ENCODE measurements around the gene NID1.
"Not testable (repeated sequence)": the region's sequence is repeated elsewhere in the genome, so short reads cannot be mapped to it uniquely, and the experiment has no call there.

NID1 gene

DNA sequence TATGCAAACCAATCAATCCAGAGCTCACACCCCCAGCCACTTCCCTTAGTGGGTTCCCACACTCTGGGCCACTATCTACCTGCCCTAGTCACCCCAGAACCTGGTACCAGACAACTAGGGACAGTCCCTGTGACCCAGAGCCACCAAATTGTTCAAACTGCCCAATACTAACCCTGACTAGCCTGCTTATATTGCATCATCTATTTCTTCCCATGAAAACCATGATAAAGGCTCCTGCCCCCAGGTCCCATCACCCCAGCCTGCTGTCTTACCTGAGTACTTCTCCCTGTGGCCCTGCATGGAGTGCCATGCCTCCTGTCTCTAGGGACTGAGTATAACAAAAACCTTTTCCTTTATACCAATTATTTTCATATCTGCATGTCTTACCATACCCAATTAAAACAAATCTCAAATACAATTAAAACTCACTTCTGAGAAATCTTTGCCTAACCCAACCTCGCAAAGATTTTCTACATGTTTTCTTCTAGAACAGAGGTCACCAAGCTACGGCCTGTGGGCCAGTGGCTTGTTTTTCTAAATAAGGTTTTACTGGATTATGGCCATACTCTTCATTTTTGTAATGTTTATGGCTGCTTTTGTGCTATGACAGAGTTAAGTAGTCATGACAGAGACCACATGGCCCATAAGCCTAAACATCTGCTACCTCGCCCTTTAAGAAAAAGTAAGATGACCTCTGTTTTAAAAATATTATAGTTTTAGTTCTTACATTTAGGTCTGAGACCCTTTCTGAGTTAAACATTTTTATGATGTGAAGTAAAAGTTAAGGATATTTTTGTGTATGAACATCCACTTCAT, 31.0 kb upstream of the NID1 start:
- DNase-seq = no peak

DNA sequence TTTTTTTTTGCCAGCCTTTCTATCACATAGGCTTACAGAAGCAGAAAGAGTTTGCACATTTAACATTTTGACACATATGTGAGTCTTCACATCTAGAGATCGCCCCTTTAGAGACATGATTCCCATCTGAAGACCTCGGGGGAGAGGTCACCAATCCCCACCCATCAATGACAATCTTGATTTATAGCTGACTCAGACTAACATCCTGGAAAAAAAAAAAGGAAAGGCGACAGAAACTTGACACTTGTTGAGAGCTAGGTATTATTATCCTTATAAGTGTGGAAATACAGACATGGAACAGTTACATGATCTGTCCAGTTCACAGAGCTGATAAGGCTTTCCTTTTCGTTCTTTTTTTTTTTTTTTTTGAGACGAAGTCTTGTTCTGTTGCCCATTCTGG, 28.0 kb upstream of the NID1 start:
- no peak for DNase-seq

DNA sequence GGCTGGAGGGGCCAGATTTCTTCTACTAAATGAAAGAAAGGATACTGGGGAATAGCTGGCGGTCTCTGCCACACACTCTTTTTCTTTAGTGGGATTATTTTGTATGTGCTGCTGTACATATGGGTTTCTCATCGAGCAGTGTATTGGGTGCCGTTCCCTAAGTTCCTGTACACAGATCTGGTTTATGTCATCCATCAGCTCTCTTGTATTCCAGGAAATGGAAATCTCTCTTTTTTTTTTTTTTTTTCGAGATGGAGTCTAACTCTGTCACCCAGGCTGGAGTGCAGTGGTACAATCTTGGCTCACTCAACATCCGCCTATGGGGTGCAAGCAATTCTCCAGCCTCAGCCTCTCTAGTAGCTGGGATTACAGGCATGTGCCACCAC, 27.0 kb upstream of the NID1 start:
- DNase-seq = no peak

DNA sequence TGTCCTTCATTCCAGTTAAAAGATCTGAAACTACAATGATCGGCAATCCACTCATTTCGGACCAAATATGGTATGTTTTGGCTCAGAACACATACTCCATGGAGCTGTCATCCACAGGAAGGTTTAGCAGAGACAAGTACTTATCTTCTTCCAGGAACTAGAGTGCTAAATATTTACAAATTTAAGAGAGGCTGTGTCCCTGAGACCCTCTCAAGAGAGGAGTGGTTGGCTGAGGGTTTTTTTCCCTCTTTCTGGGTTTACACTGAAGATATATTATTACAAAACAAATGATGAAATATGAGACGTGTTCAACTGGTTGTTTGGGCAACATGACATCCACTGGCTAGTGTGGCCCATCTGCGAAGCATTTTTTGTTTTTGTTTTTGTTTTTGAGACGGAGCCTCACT, 25.9 kb upstream of the NID1 start:
- no peak for DNase-seq

DNA sequence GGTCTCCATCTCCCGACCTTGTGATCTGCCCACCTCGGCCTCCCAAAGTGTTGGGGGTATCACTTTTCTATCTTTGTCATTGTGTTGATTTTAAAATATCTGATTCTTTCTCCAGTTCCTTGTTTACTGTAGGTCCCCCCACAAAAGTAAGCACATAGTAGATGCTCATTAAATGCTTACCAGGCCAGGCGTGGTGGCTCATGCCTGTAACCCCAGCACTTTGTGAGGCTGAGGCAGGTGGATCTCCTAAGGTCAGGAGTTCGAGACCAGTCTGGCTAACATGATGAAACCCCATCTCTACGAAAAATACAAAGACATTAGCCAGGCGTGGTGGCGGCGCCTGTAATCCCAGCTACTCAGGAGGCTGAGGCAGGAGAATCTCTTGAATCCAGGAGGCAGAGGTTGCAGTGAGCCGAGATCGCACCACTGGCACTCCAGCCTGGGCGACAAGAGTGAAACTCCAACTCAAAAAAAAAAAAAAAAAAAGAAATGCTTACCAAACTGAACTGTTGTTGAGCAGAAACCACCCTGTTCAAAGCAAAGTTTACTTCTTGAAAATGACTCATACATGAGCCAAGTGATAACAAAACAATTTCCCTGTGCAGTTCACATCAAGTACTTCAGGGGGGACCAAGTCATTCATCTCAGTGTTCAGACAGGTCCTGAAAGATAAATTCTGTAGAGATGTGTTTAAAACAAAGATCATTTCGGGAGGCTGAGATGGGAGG, 24.3 kb upstream of the NID1 start:
- DNase-seq = no peak

DNA sequence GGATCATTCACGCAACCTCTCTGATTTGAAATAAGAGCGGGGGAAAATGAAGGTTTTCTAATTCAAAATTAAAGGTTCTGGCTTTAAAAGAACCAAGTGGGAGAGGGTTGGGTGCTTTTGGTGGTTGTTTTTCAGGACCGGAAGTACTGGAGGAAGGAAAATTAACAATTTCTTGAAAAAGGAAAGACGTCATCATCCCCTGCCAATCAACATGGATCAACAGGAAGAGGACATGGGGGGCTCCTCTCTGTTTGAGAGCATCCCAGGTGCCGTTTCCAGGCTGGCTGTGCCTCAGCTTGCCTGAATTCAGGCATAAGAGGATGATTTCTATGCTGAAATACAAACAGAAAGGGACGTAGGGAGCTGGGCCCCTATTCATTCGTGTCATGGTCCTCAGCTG, 21.6 kb upstream of the NID1 start:
- no peak for DNase-seq

DNA sequence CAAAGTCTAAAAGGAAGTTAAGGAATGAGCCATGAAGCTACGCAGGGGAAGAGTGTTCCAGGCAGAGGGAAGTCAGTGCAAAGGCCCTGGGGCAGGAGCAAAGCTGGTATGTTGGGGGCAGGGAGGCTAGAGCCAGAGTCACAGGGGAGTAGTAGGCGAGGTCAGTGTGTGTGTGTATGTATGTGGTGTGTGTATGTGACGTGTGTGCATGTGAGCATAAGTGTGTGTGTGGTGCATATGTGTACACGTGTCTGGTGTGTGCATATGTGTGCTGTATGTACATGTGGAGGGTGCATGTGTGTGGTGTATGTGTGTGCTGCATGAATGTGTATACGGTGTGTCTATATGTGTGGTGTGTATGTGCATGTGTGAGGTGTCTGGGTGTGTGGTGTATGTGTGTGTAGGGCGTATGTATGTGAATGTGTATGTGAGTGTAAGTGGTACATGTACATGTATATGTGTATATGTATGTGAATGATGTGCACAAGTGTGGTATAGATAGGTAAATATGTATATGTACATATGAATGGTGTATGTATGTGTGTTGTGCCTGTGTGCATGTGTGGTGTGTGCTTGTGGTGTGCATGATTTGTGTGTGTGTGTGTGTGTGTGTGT, 20.8 kb upstream of the NID1 start:
- DNase-seq = no peak

DNA sequence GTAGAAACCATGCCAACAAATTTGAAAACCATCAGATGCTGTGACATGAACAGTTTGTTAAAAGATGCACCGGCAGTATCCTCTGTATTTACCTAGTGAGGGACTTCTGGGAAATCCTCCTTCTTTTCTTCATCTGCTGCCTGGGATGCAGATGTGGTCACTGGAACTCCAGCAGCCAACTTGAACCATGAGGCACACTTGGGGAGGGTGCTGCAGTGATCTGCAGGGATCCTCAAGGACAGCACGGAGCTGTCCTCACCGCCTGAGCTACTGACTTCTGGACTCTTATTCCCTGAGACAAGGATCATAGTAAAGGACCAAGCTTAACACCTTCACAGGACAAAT, 19.5 kb upstream of the NID1 start:
- DNase-seq = no peak

DNA sequence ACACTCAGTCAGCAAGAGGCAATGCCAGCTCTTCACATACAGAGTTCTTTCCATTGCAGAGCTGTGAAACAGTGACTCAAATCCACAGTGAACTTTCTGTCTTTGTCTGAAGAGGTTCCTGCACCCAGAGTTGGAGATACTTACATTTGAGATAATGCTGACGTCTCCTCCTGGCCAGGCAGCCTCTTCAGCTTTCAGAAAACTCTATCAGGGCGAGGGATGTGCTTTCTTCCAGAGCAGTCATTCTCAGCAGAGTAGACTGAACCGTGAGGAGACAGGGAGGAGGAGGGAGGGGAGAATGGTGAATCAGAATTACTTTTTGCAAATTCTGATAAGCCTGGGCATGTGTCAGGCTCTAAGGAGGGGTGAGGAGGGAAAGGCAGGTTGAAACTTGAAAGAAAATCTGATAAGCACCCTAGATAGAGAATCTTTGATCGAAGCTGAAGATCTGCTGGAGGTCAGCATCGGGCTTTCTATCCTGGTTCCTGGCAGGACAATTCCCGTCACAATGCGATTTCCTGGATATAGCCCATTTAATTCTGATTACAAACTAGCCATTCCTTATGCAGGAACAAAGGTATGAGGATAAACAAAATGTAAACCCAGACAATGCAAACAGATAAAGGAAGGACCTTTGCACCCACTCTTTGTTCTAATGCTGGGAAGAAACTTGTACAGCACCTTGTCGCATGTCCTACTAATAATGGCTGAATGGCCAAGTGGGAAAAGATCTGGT, 18.9 kb upstream of the NID1 start:
- no peak for DNase-seq

DNA sequence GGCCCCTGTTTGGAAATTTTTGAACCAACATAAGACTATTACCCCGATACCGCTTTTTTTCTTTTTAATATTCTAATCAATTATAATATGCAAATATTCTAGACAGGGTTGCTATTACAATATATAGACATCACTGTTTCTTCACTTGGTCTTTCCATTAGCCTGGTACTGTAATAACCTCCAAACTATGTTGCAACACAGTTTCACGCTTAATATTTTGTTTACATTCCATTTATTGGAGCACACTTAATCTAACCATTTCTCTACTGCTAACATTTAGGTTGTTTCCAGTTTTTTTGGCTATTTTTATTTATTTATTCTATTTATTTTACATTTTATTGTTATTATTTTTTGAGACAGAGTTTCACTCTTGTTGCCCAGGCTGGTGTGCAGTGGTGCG, 17.6 kb upstream of the NID1 start:
- DNase-seq = no peak

DNA sequence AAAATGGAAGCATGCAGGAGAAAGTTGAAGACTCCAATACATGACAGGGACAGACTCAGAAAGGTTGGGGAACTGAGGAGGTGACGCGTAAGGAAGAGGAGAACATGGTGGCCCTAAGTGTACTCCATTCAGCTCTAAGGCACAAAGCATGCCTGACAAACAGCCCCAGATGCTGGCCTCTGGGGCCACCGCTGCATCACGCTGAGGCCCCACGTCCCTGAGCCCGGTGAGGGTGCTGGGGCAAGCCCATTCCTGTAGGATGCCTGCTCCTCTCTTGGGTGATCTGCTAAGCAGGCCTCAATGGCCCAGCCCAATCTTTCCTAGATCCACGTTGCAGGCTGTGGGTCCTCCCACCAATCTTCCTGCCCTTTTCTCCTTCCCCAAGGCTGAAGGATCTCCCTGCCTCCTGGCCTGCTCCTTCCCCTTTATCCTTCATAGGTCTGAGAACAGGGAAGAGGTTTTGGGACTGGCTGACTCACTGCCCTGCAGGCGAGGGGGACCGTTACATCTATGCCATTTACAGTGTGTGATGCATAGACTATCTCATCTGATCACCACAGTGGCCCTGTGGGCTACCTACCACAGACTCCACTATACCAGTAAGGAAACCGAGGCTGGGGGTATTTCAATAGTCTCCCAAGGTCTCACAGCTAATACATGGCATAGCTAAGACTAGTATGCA, 16.8 kb upstream of the NID1 start:
- DNase-seq = no peak

DNA sequence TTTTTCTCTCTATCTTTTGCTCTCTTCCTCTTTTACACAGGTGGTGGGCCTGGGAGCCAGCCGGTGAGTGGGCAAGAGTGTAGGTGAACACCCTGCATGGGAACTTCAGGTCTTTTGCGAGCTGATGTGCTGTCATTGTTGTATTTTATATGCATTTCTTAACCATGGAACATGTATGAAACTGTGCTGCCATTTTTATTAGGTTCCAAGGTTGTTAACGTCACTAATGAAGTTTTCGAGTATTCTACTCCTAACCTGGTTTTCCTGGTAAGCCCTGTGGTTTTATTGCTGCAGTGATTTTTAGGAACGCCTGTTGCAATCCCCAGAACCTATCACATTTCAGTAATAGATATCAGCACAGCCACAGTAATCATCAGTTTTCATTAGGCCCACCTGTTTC, 14.8 kb upstream of the NID1 start:
- DNase-seq = no peak

DNA sequence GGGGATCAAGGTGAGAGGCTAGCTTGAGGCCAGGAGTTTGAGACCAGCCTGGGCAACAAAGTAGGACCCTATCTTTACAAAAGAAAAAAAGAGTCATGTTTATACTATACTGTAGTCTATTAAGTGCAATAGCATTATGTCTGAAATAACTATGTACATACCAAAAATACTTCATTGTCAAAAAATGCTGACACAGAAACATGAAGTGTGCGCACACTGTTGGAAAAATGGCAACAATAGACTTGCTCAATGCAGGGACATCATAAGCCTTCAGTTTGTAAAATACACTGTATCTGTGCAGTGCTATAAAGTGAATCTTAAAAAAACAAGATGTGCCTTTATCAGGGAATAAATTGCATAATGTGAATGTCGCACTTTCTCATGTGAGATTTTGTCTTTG, 14.1 kb upstream of the NID1 start:
- no peak for DNase-seq

DNA sequence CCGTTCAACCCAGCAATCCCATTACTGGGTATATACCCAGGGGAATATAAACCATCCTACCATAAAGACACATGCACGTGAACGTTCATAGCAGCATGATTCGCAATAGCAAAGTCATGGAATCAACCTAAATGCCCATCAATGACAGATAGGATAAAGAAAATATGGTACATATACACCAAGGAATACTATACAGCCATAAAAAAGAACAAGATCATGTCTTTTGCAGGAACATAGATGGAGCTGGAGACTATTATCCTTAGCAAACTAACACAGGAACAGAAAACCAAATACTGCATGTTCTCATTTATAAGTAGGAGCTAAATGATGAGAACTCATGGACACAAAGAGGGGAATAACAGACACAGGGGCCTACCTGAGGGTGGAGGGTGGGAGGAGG, 13.2 kb upstream of the NID1 start:
- not testable (repeated sequence) for DNase-seq

DNA sequence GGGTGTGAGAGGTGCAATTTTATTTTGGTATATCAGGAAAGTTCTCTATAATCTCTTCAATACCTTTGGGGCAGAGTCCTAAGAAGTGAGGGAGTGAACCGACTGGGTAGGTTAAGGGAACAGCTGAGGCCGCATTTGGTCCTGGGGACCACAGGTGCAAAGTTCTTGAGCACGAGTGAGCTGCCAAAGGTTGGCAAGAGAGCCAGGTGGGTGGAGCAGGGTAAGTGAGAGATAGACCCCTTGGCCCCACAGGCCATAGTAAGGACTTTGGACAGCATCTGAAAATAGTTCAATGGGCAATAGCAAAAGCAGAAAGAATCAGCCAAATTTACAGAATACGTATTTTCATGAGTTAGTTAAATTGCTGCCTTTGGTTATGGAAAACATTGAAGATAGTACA, 11.0 kb upstream of the NID1 start:
- DNase-seq = no peak

DNA sequence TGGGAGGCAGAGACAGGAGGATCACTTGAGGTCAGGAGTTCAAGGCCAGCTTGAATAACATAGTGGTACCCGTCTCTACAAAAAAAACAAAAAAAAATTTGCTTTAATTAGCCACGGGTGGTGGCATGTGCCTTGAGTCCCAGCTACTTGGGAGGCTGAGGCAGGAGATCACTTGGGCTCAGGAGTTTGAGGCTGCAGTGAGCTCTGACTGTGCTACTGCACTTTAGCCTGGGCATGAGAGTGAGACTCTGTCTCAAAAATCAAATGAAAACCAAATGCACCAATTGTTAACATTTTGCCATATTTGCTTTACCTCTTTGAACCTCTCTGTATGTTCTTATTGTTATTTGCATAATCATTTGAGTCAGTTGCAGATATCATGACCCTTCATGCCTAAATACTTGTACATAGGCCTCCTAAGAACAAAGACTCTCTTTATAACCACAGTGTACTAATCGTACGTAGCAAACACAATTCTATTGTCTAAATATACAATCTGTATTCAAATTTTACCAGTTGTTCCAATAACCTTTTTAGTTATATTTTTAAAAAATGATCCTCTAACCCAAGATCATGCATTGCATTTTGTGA, 8.5 kb upstream of the NID1 start:
- DNase-seq = no peak

DNA sequence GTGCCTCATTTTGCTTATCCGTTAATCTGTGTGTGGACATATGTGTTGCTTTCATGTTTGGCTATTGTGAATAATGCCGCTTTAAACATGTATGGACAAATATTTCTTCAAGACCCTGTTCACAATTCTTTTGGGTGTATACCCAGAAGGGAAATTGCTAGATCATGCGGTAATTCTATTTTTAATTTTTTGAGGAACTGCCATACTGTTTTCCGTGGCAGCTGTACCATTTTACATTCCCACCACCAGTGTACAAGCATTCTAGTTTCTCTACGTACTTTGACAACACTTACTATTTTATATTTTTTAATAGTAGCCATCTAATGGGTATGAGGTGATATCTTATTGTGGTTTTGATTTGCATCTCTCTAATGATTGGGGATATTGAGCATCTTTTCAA, 7.1 kb upstream of the NID1 start:
- no peak for DNase-seq

DNA sequence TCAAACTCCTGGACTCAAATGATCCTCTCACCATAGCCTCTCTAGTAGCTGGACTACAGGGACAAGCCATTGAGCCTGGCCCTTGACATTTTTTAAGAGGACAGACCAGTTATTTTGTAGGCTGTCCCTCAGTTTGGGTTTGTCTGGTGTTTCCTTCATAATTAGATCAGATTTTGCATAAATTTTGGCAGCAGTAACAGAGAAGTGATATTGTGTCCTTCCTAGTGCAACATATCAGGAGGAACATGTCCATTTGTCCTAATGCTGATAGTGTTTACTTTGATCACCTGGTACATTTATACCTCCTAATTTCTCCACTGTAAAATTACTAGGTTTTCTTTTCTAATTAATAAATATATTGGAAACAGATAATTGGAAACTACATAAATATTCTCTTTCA, 5.9 kb upstream of the NID1 start:
- DNase-seq = no peak

DNA sequence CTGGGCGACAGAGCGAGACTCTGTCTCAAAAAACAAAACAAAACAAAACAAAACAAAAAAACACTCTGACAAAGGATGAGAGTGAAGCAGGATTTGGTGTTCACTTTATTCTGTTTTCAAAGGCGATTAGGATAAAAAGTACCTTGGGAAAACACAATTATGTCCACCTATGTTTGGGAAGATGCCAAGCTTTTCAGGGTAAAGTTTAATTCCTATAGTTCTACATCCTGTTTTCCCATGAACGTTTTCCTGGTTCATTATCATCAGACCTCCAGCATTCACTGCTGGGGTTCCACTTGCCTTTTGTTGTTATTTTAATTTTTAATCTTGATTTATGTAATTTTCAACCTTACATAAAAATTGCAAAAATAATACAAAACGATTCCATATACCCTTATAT, 4.9 kb upstream of the NID1 start:
- DNase-seq = no peak

DNA sequence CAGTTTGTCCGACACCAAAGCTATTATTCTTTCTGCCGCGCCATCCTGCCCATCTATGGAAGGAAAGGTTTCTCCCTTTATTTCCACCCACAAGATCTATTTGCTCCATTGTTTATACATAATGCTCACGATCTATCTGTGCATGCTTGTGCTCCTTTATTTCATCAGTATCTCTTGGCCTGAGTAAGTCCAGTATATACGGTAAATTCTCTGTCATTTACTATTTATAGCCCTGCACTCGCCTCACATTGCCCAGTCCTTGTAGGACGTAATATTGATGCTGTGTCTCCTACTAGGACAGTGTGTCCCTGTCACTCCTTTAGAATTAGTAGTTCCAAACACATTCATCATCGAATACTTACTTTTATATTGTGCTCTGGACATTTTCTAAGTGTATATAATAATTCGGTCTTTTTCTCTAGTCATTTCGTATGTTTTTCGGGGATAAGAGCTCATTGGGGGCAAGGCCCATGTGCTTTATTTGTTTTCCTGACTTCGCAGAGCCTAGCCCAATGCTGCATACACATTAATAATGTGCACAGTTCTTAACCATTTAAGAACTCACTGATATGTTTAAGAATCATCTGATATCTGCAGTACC, 3.1 kb upstream of the NID1 start:
- no peak for DNase-seq

DNA sequence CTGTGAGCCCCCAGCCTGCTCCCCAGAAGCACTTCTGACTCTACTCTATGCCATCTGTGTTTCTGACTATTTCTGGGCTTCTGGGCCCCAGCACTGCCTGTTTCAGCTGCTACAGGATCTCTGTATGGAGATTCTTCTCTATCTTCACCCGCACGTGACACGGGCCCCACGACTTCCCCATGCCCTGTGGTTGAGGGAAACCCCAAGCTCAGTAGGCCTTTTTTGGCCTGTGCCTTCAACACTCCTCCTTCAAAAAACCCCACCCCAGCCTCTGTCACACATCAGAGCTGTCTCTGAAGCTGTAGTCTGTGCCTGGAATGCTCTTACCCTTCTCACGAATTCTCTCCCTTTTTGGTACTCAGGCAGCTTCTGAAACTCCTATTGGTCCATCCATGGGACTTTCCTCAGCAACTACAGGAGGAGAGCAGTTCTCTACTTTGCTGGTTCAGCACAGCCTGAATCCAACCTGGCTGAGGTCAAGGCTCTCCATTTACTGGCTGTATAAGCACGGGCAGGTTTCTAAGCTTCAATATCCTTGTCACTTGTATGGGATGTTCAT, 2.0 kb upstream of the NID1 start:
- peak; percentile 80 for DNase-seq

DNA sequence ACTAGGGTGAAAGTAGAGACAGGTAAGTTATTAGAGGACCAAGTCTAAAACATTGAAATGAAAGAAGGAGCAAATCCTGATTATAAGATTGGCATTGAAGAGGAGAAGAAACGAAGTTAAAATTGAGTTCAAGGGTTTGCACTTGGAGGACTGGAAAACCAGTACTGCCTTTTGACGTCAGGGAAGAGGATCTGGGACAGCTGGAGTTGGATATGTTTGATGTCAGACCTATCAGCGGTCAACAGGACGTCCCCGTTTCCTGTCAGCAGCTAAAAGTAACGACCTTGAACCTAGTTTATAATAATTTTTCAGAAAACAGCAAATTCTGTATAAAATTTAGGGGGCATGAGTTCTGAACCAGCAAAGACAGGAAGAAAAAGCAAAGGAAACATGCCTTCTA, 1.2 kb upstream of the NID1 start:
- DNase-seq = no peak

All from stimulated activated CD4-positive, alpha-beta T cell treated with anti-CD3 and anti-CD28 coated beads, Interleukin-15, amount 100 ng/mL, for 24 hours (primary cell).